ENCODE results near the gene ZNF835. TPM values are rescaled to one million over a fixed set of nuclear protein-coding genes. Genes with fewer than 3 reads are reported as not detected.
A peak's percentile ranks its signal among the peaks of the same experiment; 100 is the strongest.

Gene ZNF835
- total RNA-seq (under 1 TPM in 2 of 5 donors, not detected in 3; 0.89 to 0.92 TPM), polyA plus RNA-seq (under 1 TPM; 0.31 to 0.48 (median 0.31) TPM)
- long read RNA-seq, donor 1 = 0 reads
- long read RNA-seq, donor 2 = 0 reads
- long read RNA-seq, donor 3, partial matches to known transcripts = 0 of 1 reads
- long read RNA-seq, donor 3, other reads (novel, unspliced or antisense) = 0 of 1 reads
- long read RNA-seq, donor 4 = 0 reads
- long read RNA-seq, donor 5, partial matches to known transcripts = 0 of 1 reads
- long read RNA-seq, donor 5, other reads (novel, unspliced or antisense) = 0 of 1 reads
- long read RNA-seq, donor 6, partial matches to known transcripts = 0 of 2 reads
- long read RNA-seq, donor 6, other reads (novel, unspliced or antisense) = 0 of 2 reads
- long read RNA-seq, donor 7, partial matches to known transcripts = 0 of 4 reads
- long read RNA-seq, donor 7, other reads (novel, unspliced or antisense) = 0 of 4 reads
- long read RNA-seq, donor 8 = 0 reads
- long read RNA-seq, donor 9, partial matches to known transcripts = 0 of 1 reads
- long read RNA-seq, donor 9, other reads (novel, unspliced or antisense) = 0 of 1 reads
- long read RNA-seq, donor 10, partial matches to known transcripts = 0 of 1 reads
- long read RNA-seq, donor 10, other reads (novel, unspliced or antisense) = 0 of 1 reads

DNA sequence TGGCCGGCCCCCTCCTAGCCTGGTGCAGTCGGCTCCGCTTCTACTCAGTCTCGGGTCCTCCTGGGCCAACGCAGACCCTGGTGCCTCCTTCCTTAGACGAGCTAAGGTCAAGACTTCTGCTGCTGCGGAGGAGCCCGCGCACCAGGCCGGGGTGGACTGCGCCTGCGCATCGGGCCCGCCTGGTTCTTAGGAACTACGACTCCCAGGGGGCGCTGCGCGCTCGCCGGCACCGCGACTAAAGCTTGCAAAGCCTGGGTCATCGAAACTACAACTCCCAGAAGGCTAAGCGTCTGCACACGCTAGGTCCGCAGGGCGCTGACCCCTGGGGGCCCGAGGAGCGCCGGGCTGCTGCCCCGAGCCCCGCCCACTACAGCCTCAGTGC, at the start of gene ZNF835:
ZNF835 (minus strand) TSS at position 145 of the 382 bp plus-strand sequence. CDS start 6,559 bp downstream, outside the sequence.
- WGBS, 5 donors = 1 to 5% (median 3%) methylated on average over 10 to 32 of the region's 32 CpGs
- Histone ChIP-seq H3K36me3 (peaks cover 0 to 17% (median 0%) of the 10 kb centered on the region in 4 donors), H3K27ac (peak within 1 kb of the TSS in 2 of 5 donors; percentile 53 to 65), H3K4me1 (peaks cover 0 to 22% (median 16%) of the 10 kb centered on the region in 4 donors), H3K4me3 (peak within 1 kb of the TSS; percentile 56 to 74 (median 67)), H3K27me3 (no peaks in the 10 kb centered on the region), H3K9me3 (peaks cover 0 to 66% (median 25%) of the 10 kb centered on the region in 4 donors)
- DNase-seq = peak; percentile 76 to 97
- peak in 1 of 3 donors; percentile 45 for TF ChIP-seq POLR2AphosphoS5 (IDR thresholded peaks at IDR 0.05)
- TF ChIP-seq EP300 (IDR thresholded peaks at IDR 0.05) = no peak
- TF ChIP-seq POLR2A (IDR thresholded peaks at IDR 0.05) = no peak
- peak in 1 of 7 experiments; percentile 24 for TF ChIP-seq CTCF (IDR thresholded peaks at IDR 0.05)
- intact Hi-C loops (cut with DNase I; ENCODE audit: low total_unique reads) = no loop called here

DNA sequence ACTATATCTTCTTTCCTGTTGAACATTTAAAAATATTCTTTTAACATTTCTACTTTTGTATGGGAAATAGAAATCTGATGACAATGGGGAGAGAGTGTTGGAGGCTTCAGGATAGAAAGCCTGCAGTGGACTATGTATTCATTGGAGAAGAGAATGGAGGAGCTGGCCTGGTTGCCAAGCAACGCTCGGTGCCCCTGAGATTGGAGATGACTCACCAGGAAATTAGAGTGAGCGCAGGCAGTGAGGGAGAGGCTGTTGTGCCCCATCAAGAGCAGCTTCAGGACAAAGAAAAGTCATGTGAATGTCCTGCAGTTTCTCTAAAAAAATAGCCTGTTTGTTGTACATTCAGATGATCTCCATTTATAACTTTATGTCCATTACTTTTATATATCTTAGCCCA, 48.7 kb upstream of the ZNF835 start:
- TF ChIP-seq POLR2A (IDR thresholded peaks at IDR 0.05) (no peak), EP300 (IDR thresholded peaks at IDR 0.05) (no peak), POLR2AphosphoS5 (IDR thresholded peaks at IDR 0.05) (no peak), CTCF (IDR thresholded peaks at IDR 0.05) (no peak)
- peak in 1 of 2 donors; percentile 75 for DNase-seq
- no peaks in the 10 kb centered on the region for H3K27me3 ChIP-seq
- intact Hi-C loops (cut with DNase I; ENCODE audit: low total_unique reads) = no loop called here
- H3K9me3 ChIP-seq = peaks cover 0 to 60% (median 21%) of the 10 kb centered on the region in 4 donors
- 6 to 18% (median 17%) methylated on average over 3 of the region's 3 CpGs for WGBS, 5 donors
- H3K27ac ChIP-seq = no peak overlapping the region
- no peaks in the 10 kb centered on the region for H3K36me3 ChIP-seq
- H3K4me3 ChIP-seq = no peak overlapping the region
- no peaks in the 10 kb centered on the region for H3K4me1 ChIP-seq

DNA sequence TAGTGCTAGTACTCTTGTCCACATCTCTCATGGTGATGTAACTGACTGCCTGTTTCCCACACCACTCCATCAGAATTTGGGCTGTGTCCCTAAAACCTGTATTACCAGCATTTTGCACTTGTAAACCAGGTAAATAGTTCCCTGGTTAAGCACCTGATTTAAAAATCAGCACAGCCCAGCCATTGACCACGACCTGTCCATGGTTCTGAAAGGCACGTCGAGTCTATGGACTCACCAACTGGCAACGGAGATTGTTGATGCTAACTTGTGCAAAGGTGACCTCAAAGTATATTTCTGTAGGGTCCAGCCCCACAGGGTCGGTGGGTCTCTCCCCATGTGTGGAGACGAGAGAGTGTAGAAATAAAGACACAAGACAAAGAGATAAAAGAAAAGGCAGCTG, 46.7 kb upstream of the ZNF835 start:
- DNase-seq = no peak
- Histone ChIP-seq H3K4me1 (no peaks in the 10 kb centered on the region), H3K36me3 (no peaks in the 10 kb centered on the region), H3K4me3 (no peak overlapping the region), H3K27me3 (no peaks in the 10 kb centered on the region), H3K9me3 (peaks cover 0 to 49% (median 21%) of the 10 kb centered on the region in 4 donors), H3K27ac (no peak overlapping the region)
- WGBS, 5 donors = 44 to 57% (median 47%) methylated on average over 6 of the region's 6 CpGs
- intact Hi-C loops (cut with DNase I; ENCODE audit: low total_unique reads) = no loop called here
- TF ChIP-seq POLR2A (IDR thresholded peaks at IDR 0.05) (no peak), CTCF (IDR thresholded peaks at IDR 0.05) (no peak), EP300 (IDR thresholded peaks at IDR 0.05) (no peak), POLR2AphosphoS5 (IDR thresholded peaks at IDR 0.05) (no peak)

GRCh38 chr19:56712611-56713276, 41.2 kb upstream of the ZNF835 start:
- peak in 1 of 2 donors; percentile 66 for DNase-seq
- H3K27me3 ChIP-seq = no peaks in the 10 kb centered on the region
- no peak overlapping the region for H3K4me3 ChIP-seq
- no peak for TF ChIP-seq POLR2A (IDR thresholded peaks at IDR 0.05)
- TF ChIP-seq POLR2AphosphoS5 (IDR thresholded peaks at IDR 0.05) = no peak
- no peak for TF ChIP-seq CTCF (IDR thresholded peaks at IDR 0.05)
- TF ChIP-seq EP300 (IDR thresholded peaks at IDR 0.05) = no peak
- no peak overlapping the region for H3K27ac ChIP-seq
- peaks cover 0 to 4% (median 0%) of the 10 kb centered on the region in 4 donors for H3K36me3 ChIP-seq
- intact Hi-C loops (cut with DNase I; ENCODE audit: low total_unique reads) = no loop called here
- no peaks in the 10 kb centered on the region for H3K4me1 ChIP-seq
- peaks cover 0 to 62% (median 24%) of the 10 kb centered on the region in 4 donors for H3K9me3 ChIP-seq
- WGBS, 5 donors = 18 to 31% (median 27%) methylated on average over 9 of the region's 9 CpGs
